ENCODE data around the gene DNAH6. TPM values are rescaled to one million over a fixed set of nuclear protein-coding genes. Genes with fewer than 3 reads are reported as not detected.

Gene DNAH6
- total and polyA plus RNA-seq, 4 donors: 1.9 to 16.9 (median 8.5) TPM

GRCh38 chr2:84702941-84703340 lies 186.6 kb downstream of the DNAH6 start:
- ATAC-seq (ENCODE audit: insufficient read depth, low FRiP score): no peak
- Histone ChIP-seq H3K4me3 (no peak overlapping the region), H3K27ac (ENCODE audit: low read depth in 1 of 2, low read length in 1 of 2) (no peak overlapping the region), H3K9ac (ENCODE audit: insufficient read depth in 1 of 2, low read length in 2 of 2) (no peak overlapping the region), H3K9me3 (ENCODE audit: control insufficient read depth in 4 of 4, insufficient read depth in 3 of 4, low read length in 3 of 4) (no peaks in the 10 kb centered on the region), H3K4me1 (ENCODE audit: control insufficient read depth in 5 of 5, insufficient read depth in 5 of 5, low read length in 5 of 5) (no peaks in the 10 kb centered on the region), H3K36me3 (ENCODE audit: control insufficient read depth in 4 of 4, insufficient read depth in 4 of 4, low read length in 4 of 4) (peaks cover 0 to 2% (median 0%) of the 10 kb centered on the region in 4 donors), H3K27me3 (ENCODE audit: control insufficient read depth in 3 of 3, insufficient read depth in 3 of 3, low read length in 2 of 3) (no peaks in the 10 kb centered on the region)
- no peak for DNase-seq
- WGBS, 2 donors: 91 to 95% methylated on average over 3 of the region's 3 CpGs
- TF ChIP-seq CTCF (IDR thresholded peaks at IDR 0.05; ENCODE audit: control extremely low read depth, extremely low read depth): no peak

- Histone ChIP-seq H3K27ac (ENCODE audit: low read depth in 1 of 2, low read length in 1 of 2) (no peak overlapping the region), H3K4me1 (ENCODE audit: control insufficient read depth in 5 of 5, insufficient read depth in 5 of 5, low read length in 5 of 5) (no peaks in the 10 kb centered on the region), H3K4me3 (no peak overlapping the region), H3K27me3 (ENCODE audit: control insufficient read depth in 3 of 3, insufficient read depth in 3 of 3, low read length in 2 of 3) (no peaks in the 10 kb centered on the region), H3K9ac (ENCODE audit: insufficient read depth in 1 of 2, low read length in 2 of 2) (no peak overlapping the region), H3K9me3 (ENCODE audit: control insufficient read depth in 4 of 4, insufficient read depth in 3 of 4, low read length in 3 of 4) (peaks cover 0 to 1% (median 0%) of the 10 kb centered on the region in 4 donors), H3K36me3 (ENCODE audit: control insufficient read depth in 4 of 4, insufficient read depth in 4 of 4, low read length in 4 of 4) (peaks cover 0 to 2% (median 0%) of the 10 kb centered on the region in 4 donors)
- 85 to 95% methylated on average over 2 of the region's 2 CpGs for WGBS, 2 donors
- ATAC-seq (ENCODE audit: insufficient read depth, low FRiP score) (no peak), DNase-seq (no peak)
- TF ChIP-seq CTCF (IDR thresholded peaks at IDR 0.05; ENCODE audit: control extremely low read depth, extremely low read depth): no peak
These were observed 187.5 kb downstream of the DNAH6 start for GRCh38 chr2:84703831-84704230.

GRCh38 chr2:84704505-84705244 lies 188.4 kb downstream of the DNAH6 start:
- H3K27ac ChIP-seq (ENCODE audit: low read depth in 1 of 2, low read length in 1 of 2): no peak overlapping the region
- DNase-seq (peak; percentile 18 to 55 (median 25)), ATAC-seq (ENCODE audit: insufficient read depth, low FRiP score) (no peak)
- no peak for TF ChIP-seq CTCF (IDR thresholded peaks at IDR 0.05; ENCODE audit: control extremely low read depth, extremely low read depth)
- no peaks in the 10 kb centered on the region for H3K27me3 ChIP-seq (ENCODE audit: control insufficient read depth in 3 of 3, insufficient read depth in 3 of 3, low read length in 2 of 3)
- H3K9ac ChIP-seq (ENCODE audit: insufficient read depth in 1 of 2, low read length in 2 of 2): no peak overlapping the region
- H3K9me3 ChIP-seq (ENCODE audit: control insufficient read depth in 4 of 4, insufficient read depth in 3 of 4, low read length in 3 of 4): peaks cover 0 to 1% (median 0%) of the 10 kb centered on the region in 4 donors
- peaks cover 0 to 2% (median 0%) of the 10 kb centered on the region in 4 donors for H3K36me3 ChIP-seq (ENCODE audit: control insufficient read depth in 4 of 4, insufficient read depth in 4 of 4, low read length in 4 of 4)
- 71 to 85% methylated on average over 6 of the region's 6 CpGs for WGBS, 2 donors
- H3K4me1 ChIP-seq (ENCODE audit: control insufficient read depth in 5 of 5, insufficient read depth in 5 of 5, low read length in 5 of 5): no peaks in the 10 kb centered on the region
- no peak overlapping the region for H3K4me3 ChIP-seq
